OCI-LY1 (cell line): ENCODE data around the gene DAAM2.

Experiments
- EZH2 ChIP-seq: fragments of 200-600 bp; sonication (generic), shearing (Covaris generic); IDR thresholded peaks from 2 replicates; pipeline ENCODE4 v1.8.0; 2017; ENCODE audit warnings: borderline replicate concordance, mixed run types, mild to moderate bottlenecking, antibody characterized with exemption, low read length, moderate library complexity, mixed read lengths
- TF ChIP-seq, protein P1 (sequence below): fragments of 200-600 bp; sonication (generic), shearing (Covaris generic); IDR thresholded peaks from 2 replicates; pipeline ENCODE4 v1.5.1; 2017; ENCODE audit warnings: mild to moderate bottlenecking, antibody characterized with exemption, low read length, moderate library complexity, mixed read lengths

DNA sequence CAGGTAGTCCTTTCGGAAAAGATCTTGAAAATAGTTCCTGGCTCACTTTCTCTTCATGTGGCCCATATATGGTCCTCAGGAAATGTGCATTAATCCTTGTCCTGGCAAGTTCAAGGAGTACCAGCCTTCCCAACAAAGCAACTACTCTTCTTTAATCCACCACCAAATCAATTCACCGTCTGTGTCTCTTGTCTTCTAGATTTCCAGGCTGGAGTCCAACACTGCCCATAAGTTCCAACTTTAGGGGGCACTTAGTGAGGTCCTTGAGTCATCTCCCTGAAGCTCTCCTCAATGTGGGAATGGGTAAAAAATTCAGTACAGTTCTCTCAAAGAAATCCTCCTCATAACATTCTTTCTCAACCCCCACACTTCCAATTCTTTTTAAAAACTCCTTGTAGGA lies 6.9 kb upstream of the DAAM2 start:
- TF ChIP-seq, protein P1, sequence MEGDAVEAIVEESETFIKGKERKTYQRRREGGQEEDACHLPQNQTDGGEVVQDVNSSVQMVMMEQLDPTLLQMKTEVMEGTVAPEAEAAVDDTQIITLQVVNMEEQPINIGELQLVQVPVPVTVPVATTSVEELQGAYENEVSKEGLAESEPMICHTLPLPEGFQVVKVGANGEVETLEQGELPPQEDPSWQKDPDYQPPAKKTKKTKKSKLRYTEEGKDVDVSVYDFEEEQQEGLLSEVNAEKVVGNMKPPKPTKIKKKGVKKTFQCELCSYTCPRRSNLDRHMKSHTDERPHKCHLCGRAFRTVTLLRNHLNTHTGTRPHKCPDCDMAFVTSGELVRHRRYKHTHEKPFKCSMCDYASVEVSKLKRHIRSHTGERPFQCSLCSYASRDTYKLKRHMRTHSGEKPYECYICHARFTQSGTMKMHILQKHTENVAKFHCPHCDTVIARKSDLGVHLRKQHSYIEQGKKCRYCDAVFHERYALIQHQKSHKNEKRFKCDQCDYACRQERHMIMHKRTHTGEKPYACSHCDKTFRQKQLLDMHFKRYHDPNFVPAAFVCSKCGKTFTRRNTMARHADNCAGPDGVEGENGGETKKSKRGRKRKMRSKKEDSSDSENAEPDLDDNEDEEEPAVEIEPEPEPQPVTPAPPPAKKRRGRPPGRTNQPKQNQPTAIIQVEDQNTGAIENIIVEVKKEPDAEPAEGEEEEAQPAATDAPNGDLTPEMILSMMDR = no peak
- no peak for TF ChIP-seq EZH2
